ENCODE data around the gene PRKG1. TPM values are rescaled to one million over a fixed set of nuclear protein-coding genes. Genes with fewer than 3 reads are reported as not detected.

The PRKG1 gene
- total and polyA plus RNA-seq, 2 of the 8 experiments (the other 6 are each of a cell fraction or from before 2014, with no cell fraction given): 4.2 to 15.2 TPM

DNA sequence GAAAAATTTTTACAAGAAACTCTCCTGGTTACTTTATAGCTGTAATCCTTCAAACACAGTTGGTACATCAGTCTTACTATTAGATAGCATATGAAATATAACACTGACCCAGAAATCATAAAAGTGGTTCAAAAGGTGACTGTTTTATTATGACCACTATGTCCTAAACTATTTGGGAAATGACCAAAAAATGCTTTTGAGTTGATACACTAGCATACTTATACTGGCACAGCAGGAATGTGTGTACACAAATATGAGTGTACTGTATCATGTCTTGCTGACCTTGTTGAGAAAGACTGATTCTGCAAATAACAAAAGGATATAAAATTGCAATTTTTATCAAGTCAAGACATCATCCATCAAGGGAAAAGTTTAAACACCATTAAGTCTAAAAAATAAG, 600.8 kb downstream of the PRKG1 start:
- CTCF ChIA-PET (ENCODE audit: partially characterized antibody): no interaction called here
- Histone ChIP-seq H3K56ac (replicated peaks; ENCODE audit: insufficient read length, low read depth, low read length) (no peak overlapping the region), H2BK120ac (replicated peaks; ENCODE audit: low read depth, low read length) (no peak overlapping the region), H3K79me1 (ENCODE audit: low read depth, low read length) (no peaks in the 10 kb centered on the region), H3K4me1 (replicated peaks in 1 of 4; ENCODE audit: control insufficient read depth in 3 of 4, insufficient read depth in 4 of 4, low read length in 3 of 4) (peaks cover 0 to 2% (median 0%) of the 10 kb centered on the region in 4 experiments; a peak in 1 of 7 replicates), H3K4me2 (ENCODE audit: insufficient read depth in 1 of 2, low read depth in 2 of 2, low read length in 2 of 2) (no peak overlapping the region), H2BK20ac (ENCODE audit: low read length) (no peak overlapping the region), H4K91ac (replicated peaks; ENCODE audit: insufficient read length, low read length) (no peak overlapping the region), H3K9me3 (ENCODE audit: insufficient read depth in 2 of 2, low read depth in 1 of 2, low read length in 1 of 2) (no peaks in the 10 kb centered on the region), H3K9ac (replicated peaks in 1 of 4; ENCODE audit: extremely low read depth in 1 of 4, low read depth in 3 of 4, low read length in 3 of 4) (no peak overlapping the region), H3K14ac (ENCODE audit: insufficient read length) (no peak overlapping the region), H2AK5ac (ENCODE audit: low read depth, low read length) (no peak overlapping the region), H3K18ac (ENCODE audit: extremely low read depth, low read length) (no peak overlapping the region), H3K4me3 (ENCODE audit: extremely low read depth in 1 of 4, insufficient read depth in 2 of 4, low read depth in 3 of 4, low read length in 4 of 4) (no peak overlapping the region), H3K4ac (replicated peaks; ENCODE audit: insufficient read length, low read depth, low read length) (no peak overlapping the region), H2BK15ac (ENCODE audit: low read length) (no peak overlapping the region), H3K36me3 (ENCODE audit: control insufficient read depth in 2 of 4, insufficient read depth in 4 of 4, low read length in 3 of 4) (no peaks in the 10 kb centered on the region), H4K8ac (ENCODE audit: extremely low read depth, insufficient read depth, low read length) (no peak overlapping the region), H2AFZ (ENCODE audit: low read length) (no peak overlapping the region), H3K27ac (ENCODE audit: low read depth, low read length) (no peak overlapping the region), H3K27me3 (replicated peaks in 1 of 4; ENCODE audit: control insufficient read depth in 3 of 4, extremely low read depth in 1 of 4, insufficient read depth in 3 of 4, low read length in 3 of 4) (no peaks in the 10 kb centered on the region), H2BK12ac (ENCODE audit: low read depth, low read length) (no peak overlapping the region), H2BK5ac (ENCODE audit: low read depth, low read length) (no peak overlapping the region), H3K79me2 (ENCODE audit: control insufficient read depth in 1 of 2, insufficient read depth in 2 of 2, low read length in 2 of 2) (no peaks in the 10 kb centered on the region), H4K20me1 (replicated peaks in 1 of 2; ENCODE audit: control insufficient read depth in 1 of 2, insufficient read depth in 2 of 2, low read length in 2 of 2) (no peaks in the 10 kb centered on the region), H3K23ac (ENCODE audit: insufficient read length) (no peak overlapping the region), H4K5ac (ENCODE audit: insufficient read length, low read depth, low read length) (no peak overlapping the region), H3K23me2 (ENCODE audit: low read depth, low read length) (no peaks in the 10 kb centered on the region)
- TF ChIP-seq SUZ12 (IDR thresholded peaks at IDR 0.05; ENCODE audit: low read length) (no peak), RAD21 (IDR thresholded peaks at IDR 0.05 in 1 of 2, conservative IDR thresholded peaks at IDR 0.05 in 1 of 2; ENCODE audit: low read depth in 2 of 2, low read length in 2 of 2) (no peak), TBP (IDR thresholded peaks at IDR 0.05; ENCODE audit: low read depth, low read length) (no peak), FOSL1 (IDR thresholded peaks at IDR 0.05; ENCODE audit: insufficient read depth, low read depth, low read length) (no peak), CREB1 (IDR thresholded peaks at IDR 0.05) (no peak), SIX5 (IDR thresholded peaks at IDR 0.05; ENCODE audit: low read depth, low read length) (no peak)
- POLR2A ChIA-PET (ENCODE audit: partially characterized antibody): no interaction called here
- FAIRE-seq: no peak
- DNase-seq (ENCODE audit: low read depth in 1 of 2, low spot score in 2 of 2): no peak

All from H1 (cell line).